HCT116 (cell line): ENCODE data around the gene PPFIBP1. TPM values are rescaled to one million over a fixed set of nuclear protein-coding genes. Genes with fewer than 3 reads are reported as not detected.

ENCODE experiments used
- ATAC-seq: fragments of 200-7000 bp; cut with Tn5 transposase; 2 replicates; pipeline ENCODE4 v1.9.1; 2020; ENCODE audit warnings: mild to moderate bottlenecking, moderate library complexity
- BruUV-seq: library from RNA; stranded (reverse); fragments of 400-500 nt; replicated peaks from 2 replicates; lab custom pipeline; 2021; lab: Mats Ljungman, UMichigan
- CTCF ChIA-PET: fragments of 300-600 bp; sonication (Branson Sonifier 250); formaldehyde crosslinking; loops from one replicate; lab custom pipeline; 2021; ENCODE audit warnings: antibody characterized with exemption; lab: Charles Lee
- POLR2A ChIA-PET: fragments of 300-600, 350-600 bp; sonication (Branson Sonifier 250); formaldehyde crosslinking; loops from one replicate; lab custom pipeline; 2021; ENCODE audit warnings: antibody characterized with exemption; lab: Charles Lee
- RAD21 ChIA-PET, 2 experiments: fragments of 300-600 bp; sonication (Branson Sonifier 250); formaldehyde crosslinking; loops; one replicate each; lab custom pipeline; 2023; ENCODE audit warnings: low total read pairs in 2 of 2; ENCODE audit not compliant: uncharacterized antibody in 2 of 2, unreplicated experiment in 2 of 2, low non-redundant PET in 1 of 2; lab: Charles Lee
- DNase-seq: peaks from one replicate; pipeline ENCODE4 v3.0.0-alpha.2; 2010; ENCODE audit warnings: low read depth, low spot score
- H2AFZ ChIP-seq: fragments of 200-600 bp; shearing (Covaris generic), sonication (generic); 2 replicates; pipeline ENCODE4 v1.6.1; 2017; ENCODE audit warnings: low read depth, mixed run types, mixed read lengths, antibody characterized with exemption, low read length; ENCODE audit not compliant: poor library complexity, severe bottlenecking
- H3K27ac ChIP-seq: 2 replicates; pipeline ENCODE4 v1.5.1; 2012; ENCODE audit warnings: low read depth, low read length
- H3K27me3 ChIP-seq: fragments of 200-600 bp; sonication (generic); 2 replicates; pipeline ENCODE4 v1.6.1; 2016; ENCODE audit warnings: mixed run types, low read length, mixed read lengths; ENCODE audit not compliant: insufficient read depth
- H3K36me3 ChIP-seq, 2 experiments: fragments of 200-500 bp in 1 of 2; fragments of 200-600 bp in 1 of 2; sonication (Bioruptor generic) in 1 of 2; sonication (generic) in 1 of 2; 2 replicates each; pipeline versions ENCODE4 v1.5.1 to v1.6.1; 2014 to 2016; ENCODE audit warnings: low read length in 2 of 2, inconsistent platforms in 1 of 2, mixed read lengths in 1 of 2, mixed run types in 1 of 2; ENCODE audit not compliant: insufficient read depth in 2 of 2, control insufficient read depth in 1 of 2
- H3K4me1 ChIP-seq, 2 experiments: fragments of 200-600 bp in 1 of 2; sonication (generic) in 1 of 2; 2 replicates each; pipeline versions ENCODE4 v1.5.1 to v1.6.1; 2012 to 2017; ENCODE audit warnings: low read length in 2 of 2, inconsistent platforms in 1 of 2, mild to moderate bottlenecking in 1 of 2, mixed read lengths in 1 of 2, mixed run types in 1 of 2, moderate library complexity in 1 of 2; ENCODE audit not compliant: insufficient read depth in 2 of 2, control insufficient read depth in 1 of 2
- H3K4me2 ChIP-seq: fragments of 200-600 bp; sonication (generic); 2 replicates; pipeline ENCODE4 v1.6.1; 2017; ENCODE audit warnings: mixed run types, low read length, mixed read lengths
- H3K4me3 ChIP-seq, 2 experiments: fragments of 200-600 bp in 1 of 2; sonication (generic) in 1 of 2; replicated peaks in 1 of 2; 2 replicates each; pipeline ENCODE4 v1.5.1; 2011 to 2016; ENCODE audit warnings: low read length in 2 of 2, control low read depth in 1 of 2, low read depth in 1 of 2, mild to moderate bottlenecking in 1 of 2, mixed read lengths in 1 of 2, mixed run types in 1 of 2
- H3K79me2 ChIP-seq: fragments of 200-600 bp; sonication (generic); 2 replicates; pipeline ENCODE4 v1.6.1; 2017; ENCODE audit warnings: mild to moderate bottlenecking, mixed run types, low read length, moderate library complexity, mixed read lengths; ENCODE audit not compliant: insufficient read depth
- H3K9ac ChIP-seq: fragments of 200-600 bp; sonication (generic); 2 replicates; pipeline ENCODE4 v1.6.1; 2016; ENCODE audit warnings: low read length, mixed read lengths
- H3K9me2 ChIP-seq: fragments of 200-600 bp; sonication (generic), shearing (Covaris generic); 2 replicates; pipeline ENCODE4 v1.6.1; 2017; ENCODE audit warnings: mixed run types, mild to moderate bottlenecking, moderate library complexity; ENCODE audit not compliant: insufficient read depth
- H3K9me3 ChIP-seq, 2 experiments: fragments of 200-500 bp in 1 of 2; fragments of 200-600 bp in 1 of 2; sonication (Bioruptor generic) in 1 of 2; sonication (generic) in 1 of 2; 2 replicates each; pipeline ENCODE4 v1.6.1; 2014 to 2017; ENCODE audit warnings: low read length in 2 of 2, mixed read lengths in 2 of 2, inconsistent platforms in 1 of 2, low read depth in 1 of 2, mild to moderate bottlenecking in 1 of 2, mixed run types in 1 of 2, moderate library complexity in 1 of 2; ENCODE audit not compliant: control insufficient read depth in 1 of 2, insufficient read depth in 1 of 2
- H4K20me1 ChIP-seq: fragments of 200-600 bp; sonication (generic), shearing (Covaris generic); 2 replicates; pipeline ENCODE4 v1.6.1; 2017; ENCODE audit warnings: mixed run types, mild to moderate bottlenecking, moderate library complexity; ENCODE audit not compliant: insufficient read depth
- CEBPB ChIP-seq: IDR thresholded peaks from 2 replicates; pipeline ENCODE4 v1.6.1; 2012; ENCODE audit warnings: low read depth
- ELF1 ChIP-seq: IDR thresholded peaks from 2 replicates; pipeline ENCODE4 v1.6.1; 2012; ENCODE audit warnings: low read depth, borderline replicate concordance
- JUND ChIP-seq: IDR thresholded peaks from 2 replicates; pipeline ENCODE4 v1.6.1; 2012
- POLR2AphosphoS5 ChIP-seq: IDR thresholded peaks from 2 replicates; pipeline ENCODE4 v1.6.1; 2011; ENCODE audit warnings: mild to moderate bottlenecking, low read depth, low read length, moderate library complexity
- SIN3A ChIP-seq: IDR thresholded peaks from 2 replicates; pipeline ENCODE4 v1.6.1; 2012; ENCODE audit warnings: low read depth
- SP1 ChIP-seq: IDR thresholded peaks from 2 replicates; pipeline ENCODE4 v1.6.1; 2012; ENCODE audit warnings: low read depth
- YY1 ChIP-seq: IDR thresholded peaks from 2 replicates; pipeline ENCODE4 v1.6.1; 2011; ENCODE audit warnings: low read length, low read depth, moderate library complexity, mild to moderate bottlenecking; ENCODE audit not compliant: insufficient replicate concordance; ENCODE audit errors: extremely low read depth
- ZBTB33 ChIP-seq: IDR thresholded peaks from 2 replicates; pipeline ENCODE4 v1.6.1; 2011; ENCODE audit warnings: mild to moderate bottlenecking, low read length, moderate library complexity; ENCODE audit not compliant: insufficient replicate concordance; ENCODE audit errors: extremely low read depth
- ZNF274 ChIP-seq: fragments of 200-500 bp; sonication (Bioruptor generic); IDR thresholded peaks from 2 replicates; pipeline ENCODE4 v1.6.1; 2014; ENCODE audit warnings: mild to moderate bottlenecking, low read depth, low read length, inconsistent platforms
- intact Hi-C: fragments of 100-400 bp; cut with micrococcal nuclease; formaldehyde crosslinking; loops from 2 replicates; pipeline ENCODE4 v1.10.0; 2022
- total RNA-seq: library from RNA; stranded (reverse); gene quantifications from one replicate; pipeline ENCODE4 v1.2.1, GENCODE V29; 2021; ENCODE audit not compliant: unreplicated experiment

PPFIBP1 gene
- total RNA-seq, 1 experiment from 2014 or later: 102 TPM

- no peak for TF ChIP-seq YY1
Measured at GRCh38 chr12:27573972-27574371, 50.0 kb downstream of the PPFIBP1 start (continued).

DNA sequence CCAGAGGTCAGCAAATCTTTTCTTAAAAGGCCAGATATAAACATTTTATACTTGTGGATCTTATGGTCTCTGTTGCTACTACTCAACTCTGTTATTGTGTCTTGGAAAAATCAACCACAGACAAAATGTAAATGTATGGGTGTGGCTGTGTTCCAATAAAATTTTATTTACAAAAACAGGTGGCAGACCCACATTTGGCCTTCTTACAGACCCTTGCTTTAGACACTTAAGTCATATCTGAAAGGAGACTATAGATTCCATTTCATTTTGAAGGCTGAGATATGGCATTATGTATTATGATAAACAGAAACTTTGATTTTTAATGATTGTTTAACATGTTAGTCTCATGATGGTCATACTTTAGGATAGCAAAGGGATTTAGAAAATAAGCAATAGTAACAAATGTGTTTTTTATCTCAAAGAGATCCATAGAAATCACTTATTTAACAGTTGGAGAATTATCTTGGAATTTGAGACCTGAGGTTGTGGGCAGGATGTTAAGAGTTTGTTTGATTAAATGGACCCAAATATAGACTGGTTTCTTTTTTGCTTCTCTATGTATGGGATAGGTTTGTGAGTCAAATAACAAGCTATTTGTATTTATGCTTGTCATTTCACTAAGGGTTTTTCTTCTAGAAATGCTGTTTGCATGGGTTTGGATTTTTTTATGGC, 51.2 kb downstream of the PPFIBP1 start:
- ATAC-seq: no peak
- H4K20me1 ChIP-seq: no peaks in the 10 kb centered on the region
- no peak for DNase-seq
- intact Hi-C loops: no loop called here
- TF ChIP-seq ZBTB33 (no peak), SIN3A (no peak), JUND (no peak), POLR2AphosphoS5 (no peak), YY1 (no peak), CEBPB (no peak), SP1 (no peak), ZNF274 (no peak), ELF1 (no peak)
- no peak overlapping the region for H3K27ac ChIP-seq
- H3K79me2 ChIP-seq: peaks cover 55% of the 10 kb centered on the region
- no peak overlapping the region for H2AFZ ChIP-seq
- peaks cover 42 to 75% of the 10 kb centered on the region in 2 experiments for H3K4me1 ChIP-seq
- CTCF ChIA-PET: no interaction called here
- H3K4me3 ChIP-seq: no peak overlapping the region
- H3K27me3 ChIP-seq: no peaks in the 10 kb centered on the region
- no TSS peak for BruUV-seq
- H3K36me3 ChIP-seq: peaks cover 0 to 3% of the 10 kb centered on the region in 2 experiments; a peak in 2 of 4 replicates
- POLR2A ChIA-PET: no interaction called here
- H3K9me3 ChIP-seq: no peaks in the 10 kb centered on the region
- H3K4me2 ChIP-seq: peak overlapping the region; percentile 49; the same call in 1 of the 2 replicates
- RAD21 ChIA-PET: no interaction called here
- no peak overlapping the region for H3K9ac ChIP-seq
- no peaks in the 10 kb centered on the region for H3K9me2 ChIP-seq
